ENCODE measurements around the gene RSPO1.

The RSPO1 gene

DNA sequence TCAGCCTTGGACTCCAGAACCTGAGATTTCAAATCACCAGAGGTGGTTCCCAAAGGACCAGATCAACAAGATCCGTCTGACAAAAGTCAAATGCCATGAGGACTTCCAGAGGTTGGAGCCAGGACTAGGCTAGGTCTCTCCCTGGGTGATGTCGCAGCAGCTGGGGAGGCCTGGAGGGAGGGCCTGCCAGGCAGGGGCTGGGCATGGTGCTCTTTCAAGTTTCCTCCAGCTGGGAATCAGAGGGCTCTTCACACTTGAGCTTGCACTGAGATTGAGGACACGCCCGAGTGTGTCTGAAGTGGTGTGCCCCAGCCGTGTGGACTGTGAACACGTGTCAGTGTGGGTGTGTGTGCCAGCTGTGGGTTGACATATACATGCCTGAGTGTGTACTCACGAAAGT lies 21.3 kb upstream of the RSPO1 start:
- DNase-seq, result no peak

DNA sequence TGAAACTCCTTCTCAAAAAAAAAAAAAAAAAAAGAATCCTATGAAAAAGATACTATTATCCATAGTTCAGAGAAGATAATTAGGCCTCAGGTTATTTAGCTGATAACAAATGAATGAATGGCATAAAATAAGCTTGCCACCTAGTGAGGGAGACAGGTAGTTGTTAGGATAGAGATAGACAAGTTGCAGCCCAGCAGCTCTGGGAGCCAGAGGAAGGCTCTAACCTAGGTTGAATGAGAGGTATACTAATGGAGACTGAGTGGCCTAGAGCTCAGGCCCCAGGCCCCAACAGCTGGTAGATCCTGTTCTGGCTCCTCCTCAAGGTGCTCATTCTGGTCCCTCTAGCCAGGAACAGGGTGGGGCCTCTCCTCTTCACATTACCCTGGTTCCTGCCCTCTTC lies 20.6 kb upstream of the RSPO1 start:
- DNase-seq, result no peak

DNA sequence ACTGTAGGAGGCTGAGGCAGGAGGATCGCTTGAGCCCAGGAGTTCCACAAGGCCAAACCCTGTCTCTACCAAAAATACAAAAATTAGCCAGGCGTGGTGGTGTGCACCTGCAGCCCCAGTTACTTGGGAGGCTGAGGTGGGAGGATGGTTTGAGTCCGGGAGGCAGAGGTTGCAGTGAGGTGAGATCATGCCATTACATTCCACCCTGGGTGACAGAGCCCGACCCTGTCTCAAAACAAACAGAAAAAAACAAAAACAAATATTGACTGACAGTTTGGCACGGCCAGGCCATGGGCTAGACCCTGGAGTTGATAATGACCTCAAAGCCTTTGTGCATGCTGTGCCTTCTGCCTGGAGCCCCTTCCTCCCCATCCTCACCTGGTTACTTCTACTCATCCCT lies 19.2 kb upstream of the RSPO1 start:
- DNase-seq, result no peak

DNA sequence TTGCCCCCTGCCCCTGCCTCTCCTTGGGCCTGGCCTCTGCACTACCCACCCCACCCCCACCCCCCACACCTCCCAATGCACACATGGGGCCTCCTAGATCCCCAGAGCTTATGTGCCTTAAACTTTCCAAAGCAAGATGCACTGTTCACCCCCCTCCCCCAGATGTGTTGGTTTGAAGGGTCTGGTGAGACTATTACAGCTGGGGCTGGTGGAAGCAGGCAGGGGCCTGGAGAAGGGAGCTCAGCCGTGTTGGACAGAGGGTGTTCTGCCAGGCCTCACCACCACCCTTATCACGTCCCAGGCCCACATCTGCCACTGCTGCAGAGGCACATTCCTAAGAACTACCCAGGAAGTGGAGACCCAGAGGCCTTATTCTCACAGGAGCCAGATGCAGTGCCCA lies 18.3 kb upstream of the RSPO1 start:
- DNase-seq, result no peak

DNA sequence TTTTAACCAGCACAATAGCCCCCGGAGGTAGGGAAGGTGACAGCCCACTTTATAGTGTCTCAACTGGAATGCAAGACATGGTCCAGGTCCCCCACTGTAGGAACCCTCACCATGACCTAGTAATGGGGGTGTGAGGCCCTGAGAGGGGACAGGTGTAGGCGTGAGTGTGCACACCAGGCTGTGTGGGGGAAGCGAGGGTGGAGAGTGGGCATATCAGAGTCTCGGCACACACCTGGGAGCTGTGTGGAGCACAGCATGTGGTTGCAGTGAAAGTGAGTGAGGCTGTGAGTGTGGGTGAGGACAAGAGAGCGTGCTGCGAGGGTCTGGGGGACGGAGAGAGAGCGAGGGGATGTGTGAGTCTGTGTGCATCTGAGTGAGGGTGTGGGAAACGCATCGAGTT lies 17.1 kb upstream of the RSPO1 start:
- no peak for DNase-seq

DNA sequence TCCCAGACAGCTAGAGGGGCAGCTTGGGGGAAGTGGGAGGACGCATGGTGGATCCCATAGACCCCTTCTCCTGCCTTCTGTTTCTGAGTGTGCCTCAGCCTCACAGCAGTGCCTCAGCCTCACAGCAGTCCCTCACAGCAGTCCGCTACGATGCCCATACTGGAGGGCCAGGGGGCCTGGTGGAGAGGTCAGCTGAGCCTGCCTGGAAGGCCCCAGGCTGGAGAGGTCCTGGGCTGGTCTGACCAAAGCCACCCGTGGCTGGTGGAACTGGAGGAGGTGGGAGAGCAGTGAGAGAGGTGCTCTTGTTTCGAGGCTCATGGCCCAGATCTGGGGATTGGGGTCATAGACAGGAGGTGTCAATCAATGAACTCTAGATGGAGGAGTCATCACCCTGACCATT lies 16.0 kb upstream of the RSPO1 start:
- DNase-seq, result no peak

DNA sequence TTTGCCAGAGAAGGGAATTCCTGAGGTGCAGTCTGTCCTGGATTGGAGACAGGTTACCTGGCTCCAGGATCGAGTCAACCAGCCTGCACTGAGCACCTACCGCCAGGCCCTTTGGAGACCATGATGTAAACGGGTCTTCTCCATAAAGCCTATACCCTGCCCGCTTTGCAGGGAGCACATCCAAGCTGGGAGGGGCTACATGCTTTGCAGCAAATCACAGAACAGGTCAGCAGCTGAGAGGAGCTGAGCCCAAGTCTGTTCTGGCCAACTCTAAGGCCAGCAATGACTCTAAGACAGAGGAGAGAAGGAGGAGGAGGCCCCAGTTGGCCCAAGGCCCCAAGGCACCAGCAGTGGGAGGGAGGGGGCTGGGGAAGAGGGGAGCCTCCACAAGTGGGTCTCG lies 15.5 kb upstream of the RSPO1 start:
- no peak for DNase-seq

DNA sequence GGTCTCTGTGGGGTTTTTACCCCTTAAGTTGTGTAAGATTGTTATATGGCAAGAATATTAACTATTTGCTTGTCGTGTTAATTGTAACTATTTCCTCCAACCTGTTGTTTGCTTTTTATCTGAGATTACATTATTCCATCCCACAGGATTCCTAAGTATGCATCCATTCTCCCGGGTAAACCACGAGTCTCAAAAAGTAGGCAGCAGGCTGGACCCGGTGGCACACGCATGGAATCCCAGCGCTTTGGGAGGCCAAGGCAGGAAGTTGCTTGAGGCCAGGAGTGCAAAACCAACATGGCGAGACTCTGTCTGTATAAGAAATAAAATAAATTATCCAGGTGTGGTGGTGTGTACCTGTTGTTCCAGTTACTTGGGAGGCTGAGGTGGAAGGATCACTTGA lies 12.6 kb upstream of the RSPO1 start:
- no peak for DNase-seq

DNA sequence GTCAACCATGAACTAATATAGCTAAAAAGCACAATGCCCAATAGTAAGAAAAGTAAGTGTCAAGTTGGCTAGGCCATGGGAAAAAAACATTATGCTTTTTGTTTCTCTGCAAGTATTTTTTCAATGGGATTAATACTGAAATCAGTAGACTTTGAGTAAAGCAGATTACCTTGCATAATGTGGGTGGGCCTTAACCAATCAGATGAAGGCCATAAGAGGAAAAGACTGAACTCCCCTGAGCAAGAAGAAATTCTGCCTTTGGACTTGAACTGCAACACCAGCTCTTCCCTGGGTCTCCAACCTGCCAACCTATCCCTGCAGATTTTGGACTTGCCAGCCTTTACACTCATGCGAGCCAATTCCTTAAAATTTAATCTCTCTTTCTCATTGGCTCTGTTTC lies 6.4 kb upstream of the RSPO1 start:
- DNase-seq, result no peak

DNA sequence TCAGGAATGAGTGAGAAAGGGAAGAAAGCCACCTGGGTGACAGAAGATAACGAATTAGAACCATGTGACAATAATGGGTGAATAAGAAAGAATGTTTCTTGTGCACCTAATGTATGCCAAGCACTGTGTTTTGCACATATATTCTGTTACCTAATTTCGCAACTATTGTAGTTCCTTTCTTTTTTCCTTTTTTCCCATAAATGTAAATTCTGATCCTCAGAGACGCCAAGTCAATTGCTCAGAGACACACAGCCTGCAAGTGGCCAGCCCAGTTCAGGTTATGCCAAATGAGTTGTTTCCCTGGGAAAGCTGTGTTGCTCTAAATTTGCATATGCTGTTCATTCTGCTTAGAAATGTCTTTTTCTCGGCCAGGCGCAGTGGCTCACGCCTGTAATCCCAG lies 1.7 kb upstream of the RSPO1 start:
- DNase-seq, result no peak

DNA sequence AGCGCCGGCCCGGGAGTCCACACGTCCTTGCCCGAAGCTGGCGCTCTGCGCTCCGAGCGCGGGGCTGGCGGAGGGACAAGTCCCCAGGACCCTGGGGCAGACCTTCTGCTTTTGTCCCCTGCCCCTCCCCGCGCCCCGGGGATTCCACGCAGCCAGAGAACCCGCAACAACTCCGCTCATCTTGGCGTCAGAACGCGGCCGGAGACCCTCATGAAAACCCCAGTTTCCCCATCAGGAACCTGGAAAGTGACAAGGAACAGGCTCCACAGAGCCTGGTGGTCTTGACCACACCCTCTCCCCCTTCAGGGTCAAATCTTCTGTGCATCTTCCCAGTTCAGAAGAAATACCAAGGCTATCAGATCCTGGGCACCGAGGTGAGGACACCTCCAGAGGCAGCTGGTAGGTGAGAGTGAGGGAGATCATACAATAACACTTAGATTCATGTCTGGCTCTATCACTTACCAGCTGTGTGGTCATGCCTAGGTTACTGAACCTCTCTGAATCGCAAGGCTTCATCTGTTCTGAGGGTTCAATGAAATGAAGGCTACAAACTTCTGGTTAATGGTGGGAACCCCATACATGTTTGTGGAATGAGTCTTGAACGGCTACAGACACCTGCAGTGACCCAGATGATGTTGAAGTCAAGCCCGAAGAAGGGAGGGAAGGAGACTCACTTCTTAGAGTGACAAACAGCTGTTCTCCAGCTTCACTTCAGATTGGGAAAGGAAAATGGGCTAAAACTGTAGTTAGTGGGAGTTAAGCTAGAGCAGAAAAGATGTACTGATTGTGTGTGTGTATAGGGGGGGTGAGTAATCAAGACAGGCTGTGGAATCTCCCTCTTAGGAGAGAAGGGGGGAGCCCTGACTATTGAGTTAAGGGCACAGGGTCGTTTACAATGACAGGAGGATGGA lies 555 bp upstream of the RSPO1 start:
- no peak for DNase-seq

DNA sequence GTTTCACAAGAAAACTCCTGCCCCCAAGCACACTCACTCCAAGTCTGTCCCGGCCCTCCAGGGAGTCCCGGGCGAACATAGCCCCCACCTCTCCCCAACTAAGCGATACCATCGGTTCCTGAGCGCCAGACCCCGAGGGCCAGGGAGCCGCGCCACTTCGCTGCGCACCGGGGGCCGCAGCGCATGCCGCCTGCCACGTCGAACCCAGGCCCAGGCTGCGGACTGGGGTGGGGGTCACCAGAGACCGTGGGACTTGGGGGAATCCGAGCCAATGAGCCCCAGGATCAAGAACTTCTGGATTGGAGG lies 801 bp downstream of the RSPO1 start:
- DNase-seq, result no peak

DNA sequence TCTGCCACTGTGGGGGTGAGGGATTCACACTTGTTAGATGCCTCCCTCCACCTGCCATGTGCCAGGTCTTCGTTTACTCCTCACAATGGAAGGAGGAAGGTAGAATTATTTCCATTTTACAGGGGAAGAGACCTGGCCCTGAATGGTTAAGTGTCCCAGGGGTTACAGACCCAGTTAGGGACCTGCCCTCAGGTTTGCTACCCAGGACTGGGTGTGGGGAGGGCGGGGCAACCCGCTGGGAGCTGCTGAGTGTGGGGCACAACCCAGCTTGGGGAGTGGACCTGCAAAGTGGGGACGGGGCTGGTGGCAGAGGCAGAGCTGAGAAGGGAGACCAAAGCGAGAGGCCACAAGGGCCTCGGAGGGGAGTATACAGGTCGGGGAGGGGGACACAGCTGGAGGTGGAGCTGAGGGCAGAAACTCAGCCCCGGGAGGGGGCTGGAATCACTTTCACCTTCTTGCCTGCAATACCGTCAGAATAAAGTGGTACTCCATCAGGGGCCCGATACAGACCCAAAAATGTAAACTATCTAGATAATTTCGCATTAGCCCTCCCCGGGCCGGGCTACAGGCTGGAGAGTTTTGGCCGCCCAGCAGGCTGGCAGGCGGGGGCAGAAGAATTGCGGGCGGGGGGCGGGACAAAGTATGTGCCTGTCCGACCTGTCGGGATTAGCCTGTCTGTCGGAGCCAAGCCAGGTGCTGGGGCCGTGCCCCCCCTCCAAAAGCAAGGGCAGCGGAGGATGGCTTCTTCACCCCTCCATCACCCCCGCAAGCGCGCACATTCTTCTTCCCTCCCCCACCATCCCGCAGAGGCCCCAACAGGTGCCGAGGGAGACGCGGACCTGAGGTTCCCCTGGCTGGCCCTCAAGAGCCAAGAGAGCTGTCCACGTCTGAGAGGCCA lies 1.4 kb downstream of the RSPO1 start:
- DNase-seq, result no peak

DNA sequence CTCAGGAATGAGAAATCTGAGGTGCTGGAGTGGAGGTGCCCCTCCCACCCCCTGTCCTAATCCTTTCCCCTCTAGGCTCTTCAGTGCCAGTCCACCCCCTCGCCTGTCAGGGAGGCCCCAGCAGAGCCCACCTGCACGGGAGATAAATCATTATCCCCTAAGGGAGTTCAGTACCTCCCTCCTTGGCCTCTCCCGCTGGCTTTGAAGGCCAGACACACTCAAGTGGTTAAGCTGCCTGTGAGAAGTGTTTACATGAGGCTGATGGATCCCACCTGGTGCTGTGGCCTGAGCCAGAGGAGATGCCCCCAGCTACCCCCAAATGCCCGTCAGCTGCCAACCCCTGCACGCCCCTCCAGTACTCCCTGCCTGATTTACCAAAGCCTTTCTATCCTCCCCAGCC lies 3.7 kb downstream of the RSPO1 start:
- no peak for DNase-seq

DNA sequence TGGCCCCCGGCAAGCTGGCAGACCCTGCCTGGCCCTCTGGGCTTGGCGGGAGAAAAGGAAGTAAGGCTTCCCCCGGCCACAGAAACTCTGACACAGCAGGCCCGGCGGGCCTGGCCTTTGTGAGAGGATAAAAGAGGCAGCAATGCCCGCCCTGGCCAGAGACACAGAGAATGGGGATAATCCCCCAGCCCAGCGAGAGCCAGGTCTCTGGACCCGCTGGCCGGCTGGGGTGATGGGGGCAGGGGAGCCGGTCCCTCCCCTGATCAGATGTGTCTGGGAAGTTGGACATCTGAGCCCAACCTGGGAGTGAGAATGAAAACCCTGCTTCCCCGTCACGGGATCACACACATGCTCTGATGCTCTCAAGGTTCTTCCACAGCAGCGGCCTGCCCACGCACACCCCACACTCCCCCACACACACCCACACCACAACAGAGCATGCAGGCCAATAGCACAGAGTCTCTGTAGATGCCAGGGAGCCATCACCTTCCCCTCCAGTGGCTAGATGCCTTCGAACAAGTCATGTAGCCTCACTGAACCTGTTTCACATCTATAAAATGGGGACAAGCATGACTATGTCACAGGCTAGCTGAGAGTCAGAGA lies 4.2 kb downstream of the RSPO1 start:
- DNase-seq, result no peak

DNA sequence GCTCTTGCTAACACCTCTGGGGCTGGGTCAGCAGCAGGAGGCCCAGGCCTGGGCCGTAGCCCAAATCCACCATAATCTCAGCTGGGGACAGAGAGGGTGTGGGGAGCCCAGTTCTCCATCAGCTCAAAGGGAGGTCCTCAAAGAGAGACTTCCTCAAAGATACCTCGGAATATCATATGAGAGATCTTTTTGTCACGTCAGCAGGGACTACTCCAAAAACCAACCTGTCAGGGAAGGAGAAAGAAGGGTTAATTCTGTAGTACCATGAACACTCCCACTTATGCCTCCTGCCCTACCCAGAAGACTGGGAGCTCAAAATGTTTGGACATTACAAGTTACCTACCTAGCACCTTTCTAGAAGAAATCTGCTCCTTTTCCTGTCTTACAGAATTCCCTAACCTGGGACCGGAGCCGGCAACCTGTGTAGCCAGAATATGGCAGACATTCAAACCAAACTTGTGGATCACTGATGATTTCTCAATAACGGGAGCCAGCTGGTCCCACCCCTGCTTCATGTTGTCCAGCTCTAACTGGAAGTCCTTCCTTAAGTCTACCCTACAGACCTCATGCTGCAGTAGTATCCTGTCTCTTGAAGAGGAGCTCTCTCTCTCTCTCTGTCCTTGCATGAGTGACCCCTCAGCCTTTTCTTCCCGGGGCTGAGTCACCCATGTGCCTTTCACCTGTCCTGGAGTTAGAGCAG lies 4.8 kb downstream of the RSPO1 start:
- DNase-seq, result no peak

DNA sequence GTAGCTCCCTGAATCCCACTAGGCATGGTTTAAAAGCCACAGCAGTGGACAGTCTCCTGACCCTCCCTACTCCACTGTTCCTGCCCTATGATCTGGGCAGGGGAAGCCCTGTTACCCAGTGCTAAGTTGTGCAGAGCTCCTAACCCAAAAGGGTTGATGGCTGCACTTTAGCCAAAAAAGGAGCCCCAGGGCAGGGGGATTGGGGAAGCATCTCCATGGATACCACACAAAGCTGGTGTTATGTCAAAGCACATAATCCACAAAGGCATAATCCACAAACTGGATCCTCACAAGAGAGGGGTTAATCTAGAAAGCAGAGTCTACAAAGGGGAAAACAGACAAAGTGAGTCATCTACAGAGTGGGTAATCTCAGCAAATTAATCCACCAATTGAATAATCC lies 5.7 kb downstream of the RSPO1 start:
- DNase-seq, result no peak

DNA sequence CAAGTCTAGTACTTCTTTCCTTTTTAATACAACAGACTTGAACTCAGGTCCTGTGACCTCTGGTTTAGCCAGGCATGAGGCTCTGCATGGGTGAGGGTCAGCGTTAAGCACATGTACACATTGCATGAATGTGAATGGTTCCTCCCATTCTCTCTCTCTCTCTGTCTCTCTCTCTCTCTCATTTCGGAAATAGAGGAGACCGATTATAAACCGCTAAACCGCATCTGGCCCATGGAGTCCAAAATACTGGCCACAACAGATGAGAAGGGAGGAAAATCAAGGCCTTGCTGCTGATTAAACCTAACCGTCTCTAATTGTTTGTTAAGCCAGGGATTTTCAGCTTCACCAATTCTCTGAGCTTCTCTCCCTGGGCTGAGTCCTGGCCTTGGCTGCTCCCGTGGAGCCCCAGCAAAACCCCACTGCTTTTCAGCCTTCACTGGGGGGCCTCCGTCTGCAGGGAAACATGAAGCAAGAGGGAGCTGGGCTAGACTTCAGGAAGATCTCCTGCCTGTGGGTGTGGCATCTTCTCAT lies 6.6 kb downstream of the RSPO1 start:
- DNase-seq, result no peak

DNA sequence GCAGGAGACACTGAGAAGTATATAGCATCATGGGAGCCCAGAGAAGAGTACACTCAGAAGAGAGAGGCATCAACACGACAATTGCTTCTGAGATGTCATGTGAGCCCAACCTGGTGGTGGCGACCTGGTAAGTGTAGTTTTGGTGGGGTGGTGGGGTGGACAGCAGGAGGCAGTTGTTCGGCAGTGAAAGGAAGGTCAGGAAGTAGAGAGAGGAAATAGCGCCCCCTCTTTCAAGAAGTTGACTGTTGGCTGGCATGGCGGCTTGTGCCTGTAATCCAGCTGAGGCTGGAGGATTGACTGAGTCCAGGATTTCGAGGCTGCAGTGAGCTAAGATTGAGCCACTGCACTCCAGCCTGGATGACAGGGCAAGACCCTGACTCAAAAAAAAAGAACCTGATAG lies 12.6 kb downstream of the RSPO1 start:
- no peak for DNase-seq

DNA sequence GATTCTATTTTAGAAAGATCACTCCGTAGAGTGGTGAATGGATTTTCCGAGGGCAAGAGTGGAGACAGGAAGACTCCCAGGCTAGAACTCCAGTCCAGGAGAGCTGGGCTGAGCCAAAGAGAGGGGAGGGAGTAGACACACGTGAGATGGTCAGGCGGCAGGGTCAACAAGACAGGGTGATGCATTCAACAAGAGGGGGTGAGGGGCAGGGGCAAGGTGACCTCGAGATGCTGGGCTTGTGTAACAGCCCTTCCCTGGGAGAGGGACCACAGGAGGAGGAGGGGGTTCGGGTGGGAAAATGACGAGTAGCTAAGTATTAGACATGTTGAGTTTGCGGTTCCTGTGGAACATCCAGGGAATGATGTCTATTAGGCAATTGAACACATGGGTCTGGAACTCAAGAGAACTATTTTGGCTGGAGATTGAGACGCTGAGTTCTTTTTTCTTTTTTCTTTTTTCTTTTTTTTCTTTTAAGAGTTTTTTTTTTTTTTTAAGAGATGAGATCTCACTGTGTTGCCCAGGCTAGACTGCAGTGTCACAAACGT lies 13.3 kb downstream of the RSPO1 start:
- no peak for DNase-seq

DNA sequence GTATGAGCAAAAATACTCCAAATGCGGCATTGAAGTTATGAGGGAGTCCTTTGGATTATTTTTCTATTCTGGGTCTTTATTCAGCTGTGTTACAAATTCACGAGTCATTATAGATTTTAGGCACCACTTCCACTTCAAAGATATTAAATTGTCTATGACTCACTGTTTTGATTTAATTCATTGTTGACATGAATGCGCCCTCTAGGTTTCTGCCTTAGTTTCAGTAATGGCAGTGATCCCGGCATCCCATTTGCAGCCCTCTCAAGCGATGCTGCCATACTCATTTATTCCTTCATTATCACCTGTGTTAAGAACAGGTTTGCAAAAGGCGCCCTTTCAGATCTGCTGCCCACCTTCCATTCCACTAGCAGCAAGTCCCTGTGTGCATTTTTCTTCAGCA lies 14.0 kb downstream of the RSPO1 start:
- DNase-seq, result no peak

DNA sequence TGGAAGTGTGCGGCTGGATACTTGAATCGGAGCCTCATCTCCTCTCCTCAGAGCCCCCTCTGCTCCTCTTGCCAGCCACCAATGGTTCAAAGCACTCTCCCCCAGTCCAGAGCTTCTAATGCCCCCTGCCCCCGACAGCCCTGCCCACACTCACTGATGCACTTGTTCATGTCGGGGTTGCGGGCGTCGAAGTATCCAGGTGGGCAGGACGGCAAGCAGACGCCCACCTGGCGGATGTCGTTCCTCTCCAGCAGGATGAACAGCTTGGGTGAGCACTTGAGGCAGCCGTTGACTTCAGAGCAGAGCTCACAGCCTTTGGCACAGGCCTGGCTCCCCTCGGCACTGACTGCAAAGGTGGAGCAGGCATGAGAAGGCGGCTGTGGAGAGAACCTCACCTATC lies 18.4 kb downstream of the RSPO1 start:
- DNase-seq, result no peak

DNA sequence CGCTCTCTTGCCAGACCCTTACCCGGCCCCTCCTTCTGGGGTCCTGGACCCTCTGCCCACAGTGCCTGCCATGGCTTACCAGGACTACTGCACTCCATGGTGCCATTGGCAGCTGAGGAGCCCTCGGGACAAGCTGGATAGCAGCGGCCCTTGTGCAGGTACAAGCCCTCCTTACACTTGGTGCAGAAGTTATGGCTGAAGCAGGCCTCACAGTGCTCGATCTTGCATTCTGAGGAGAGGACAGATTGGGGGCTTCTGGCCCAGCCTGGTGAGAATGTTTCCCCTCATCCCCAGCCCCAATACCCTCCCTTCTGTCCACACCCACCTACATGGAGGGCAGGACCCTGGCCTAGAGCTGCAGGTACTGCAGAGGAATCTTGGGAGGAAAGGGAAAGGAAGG lies 20.6 kb downstream of the RSPO1 start:
- DNase-seq, result no peak
